Liver (tissue), 9 donors: ENCODE data around the gene GRID1. TPM values are rescaled to one million over a fixed set of nuclear protein-coding genes. Genes with fewer than 3 reads are reported as not detected.

Experiments
- DNase-seq: peaks from one replicate; pipeline ENCODE4 v3.0.0-alpha.2; 2017; ENCODE audit warnings: low spot score
- H3K27ac ChIP-seq, 2 donors: one replicate each; pipeline ENCODE4 v1.7.0; 2013; ENCODE audit warnings: inconsistent platforms in 2 of 2, low read length in 2 of 2, control low read depth in 1 of 2, low read depth in 1 of 2, mild to moderate bottlenecking in 1 of 2
- H3K27me3 ChIP-seq, 4 donors: one replicate each; pipeline versions ENCODE4 v1.6.1 to v1.7.0; 2013; ENCODE audit warnings: low read length in 3 of 4, inconsistent platforms in 1 of 4, mild to moderate bottlenecking in 1 of 4, moderate library complexity in 1 of 4; ENCODE audit not compliant: control insufficient read depth in 4 of 4, insufficient read depth in 4 of 4
- H3K36me3 ChIP-seq, 4 donors: one replicate each; pipeline versions ENCODE4 v1.6.1 to v1.7.0; 2013; ENCODE audit warnings: low read length in 3 of 4, mild to moderate bottlenecking in 3 of 4, low read depth in 1 of 4, moderate library complexity in 1 of 4; ENCODE audit not compliant: control insufficient read depth in 4 of 4, insufficient read depth in 3 of 4
- H3K4me1 ChIP-seq, 4 donors: one replicate each; pipeline versions ENCODE4 v1.6.1 to v1.7.0; 2013; ENCODE audit warnings: low read length in 3 of 4, mild to moderate bottlenecking in 3 of 4, moderate library complexity in 1 of 4; ENCODE audit not compliant: control insufficient read depth in 4 of 4, insufficient read depth in 4 of 4
- H3K4me3 ChIP-seq, 3 donors: one replicate each; pipeline versions ENCODE4 v1.6.1 to v1.7.0; 2013; ENCODE audit warnings: low read length in 3 of 3, control low read depth in 1 of 3, low read depth in 1 of 3, mild to moderate bottlenecking in 1 of 3
- H3K9ac ChIP-seq, 2 donors: one replicate each; pipeline ENCODE4 v1.7.0; 2013; ENCODE audit warnings: low read length in 2 of 2, mild to moderate bottlenecking in 2 of 2, moderate library complexity in 2 of 2, control low read depth in 1 of 2, low read depth in 1 of 2
- H3K9me3 ChIP-seq, 4 donors: one replicate each; pipeline versions ENCODE4 v1.6.1 to v1.7.0; 2013; ENCODE audit warnings: low read length in 3 of 4; ENCODE audit not compliant: control insufficient read depth in 4 of 4
- ATF3 ChIP-seq: IDR thresholded peaks from 2 replicates; pipeline ENCODE4 v1.6.1; 2016; ENCODE audit warnings: antibody characterized with exemption
- CTCF ChIP-seq: fragments of 150-350 bp; IDR thresholded peaks from 2 replicates; pipeline ENCODE4 v1.5.1; 2017; ENCODE audit warnings: improper control_type of control experiment, low read depth, low read length; ENCODE audit not compliant: missing input control
- EGR1 ChIP-seq, 2 donors: IDR thresholded peaks; 2 replicates each; pipeline ENCODE4 v1.6.1; 2016 to 2018; ENCODE audit warnings: antibody characterized with exemption in 2 of 2, low read depth in 2 of 2
- FOXA1 ChIP-seq: IDR thresholded peaks from 2 replicates; pipeline ENCODE4 v1.6.1; 2016; ENCODE audit warnings: antibody characterized with exemption
- FOXA2 ChIP-seq: IDR thresholded peaks from 2 replicates; pipeline ENCODE4 v1.6.1; 2016; ENCODE audit warnings: antibody characterized with exemption
- HNF4G ChIP-seq: IDR thresholded peaks from 2 replicates; pipeline ENCODE4 v1.6.1; 2016; ENCODE audit warnings: antibody characterized with exemption
- JUND ChIP-seq, 2 donors: IDR thresholded peaks; 2 replicates each; pipeline ENCODE4 v1.6.1; 2016; ENCODE audit warnings: antibody characterized with exemption in 2 of 2
- MAX ChIP-seq: IDR thresholded peaks from 2 replicates; pipeline ENCODE4 v1.6.1; 2016; ENCODE audit warnings: antibody characterized with exemption
- NR2F2 ChIP-seq: IDR thresholded peaks from 2 replicates; pipeline ENCODE4 v1.6.1; 2016; ENCODE audit warnings: antibody characterized with exemption
- RAD21 ChIP-seq, 2 donors: IDR thresholded peaks; 2 replicates each; pipeline ENCODE4 v1.6.1; 2016; ENCODE audit warnings: antibody characterized with exemption in 2 of 2, mild to moderate bottlenecking in 2 of 2
- REST ChIP-seq: IDR thresholded peaks from 2 replicates; pipeline ENCODE4 v1.6.1; 2016; ENCODE audit warnings: antibody characterized with exemption, mild to moderate bottlenecking
- RXRA ChIP-seq, 2 donors: IDR thresholded peaks; 2 replicates each; pipeline ENCODE4 v1.6.1; 2017 to 2018; ENCODE audit warnings: antibody characterized with exemption in 2 of 2, mild to moderate bottlenecking in 1 of 2
- SP1 ChIP-seq: IDR thresholded peaks from 2 replicates; pipeline ENCODE4 v1.6.1; 2018; ENCODE audit warnings: antibody characterized with exemption, mild to moderate bottlenecking
- TAF1 ChIP-seq: conservative IDR thresholded peaks from 2 replicates; pipeline ENCODE4 v1.6.1; 2016; ENCODE audit warnings: antibody characterized with exemption, mild to moderate bottlenecking
- YY1 ChIP-seq: IDR thresholded peaks from 2 replicates; pipeline ENCODE4 v1.6.1; 2016; ENCODE audit warnings: antibody characterized with exemption, mild to moderate bottlenecking
- ZBTB33 ChIP-seq: IDR thresholded peaks from 2 replicates; pipeline ENCODE4 v1.6.1; 2016; ENCODE audit warnings: antibody characterized with exemption
- WGBS: extraction: QIAGEN DNeasy Blood & Tissue Kit; methylation state at CpG from one replicate; pipeline ENCODE4 v1.1.7; 2013; 5-methylcytosine and 5-hydroxymethylcytosine counted together
- polyA plus RNA-seq, 2 donors: library from polyadenylated mRNA; stranded (reverse) in 1 of 2; unstranded in 1 of 2; fragments of 200-250 nt in 1 of 2; fragments of >200 nt in 1 of 2; fragmentation: Nextera tagmentation in 1 of 2; extraction: Ambion mirVana in 1 of 2; gene quantifications; one replicate each; pipeline versions ENCODE4 v1.2.1 to v1.2.3, GENCODE V29; 2013 to 2015
- total RNA-seq, 2 donors: library from RNA; depleted of rRNA; stranded (reverse); fragments of >200 nt; gene quantifications; one replicate each; pipeline ENCODE4 v1.2.3, GENCODE V29; 2014
- donor health status: healthy.
- donor health status: healthy.
- donor health status: healthy.
- donor health status: healthy.
- donor health status: healthy.

GRID1 gene
- total and polyA plus RNA-seq, 4 donors = 0.09 to 0.17 (median 0.14) TPM; not detected in 1

- DNase-seq = no peak
- Histone ChIP-seq H3K9ac (no peak overlapping the region), H3K4me1 (no peaks in the 10 kb centered on the region), H3K4me3 (no peak overlapping the region), H3K27ac (no peak overlapping the region), H3K27me3 (no peaks in the 10 kb centered on the region), H3K9me3 (no peaks in the 10 kb centered on the region), H3K36me3 (no peaks in the 10 kb centered on the region)
- no peak for TF ChIP-seq HNF4G
- no peak for TF ChIP-seq ZBTB33
- TF ChIP-seq YY1 = no peak
- no peak for TF ChIP-seq TAF1
- no peak for TF ChIP-seq MAX
- no peak for TF ChIP-seq SP1
- no peak for TF ChIP-seq FOXA1
- no peak for TF ChIP-seq CTCF
- no peak for TF ChIP-seq ATF3
- no peak for TF ChIP-seq EGR1 (IDR thresholded peaks at IDR 0.05; ENCODE audit: low read depth in 2 of 2)
- no peak for TF ChIP-seq RAD21 (IDR thresholded peaks at IDR 0.05)
- TF ChIP-seq FOXA2 = no peak
- TF ChIP-seq JUND (IDR thresholded peaks at IDR 0.05) = no peak
- no peak for TF ChIP-seq NR2F2
Observed at GRCh38 chr10:85623758-85624157, 742.8 kb downstream of the GRID1 start.

- TF ChIP-seq RXRA (IDR thresholded peaks at IDR 0.05) (no peak), ZBTB33 (no peak), MAX (no peak), YY1 (no peak), REST (no peak), SP1 (no peak), FOXA1 (no peak)
Observed at GRCh38 chr10:85623342-85623741, 743.3 kb downstream of the GRID1 start.

More at GRCh38 chr10:85623342-85623741, 743.3 kb downstream of the GRID1 start:
- no peak for DNase-seq
- H3K9me3 ChIP-seq = no peaks in the 10 kb centered on the region
- H3K27ac ChIP-seq = no peak overlapping the region
- H3K4me1 ChIP-seq = no peaks in the 10 kb centered on the region
- no peak overlapping the region for H3K4me3 ChIP-seq
- no peaks in the 10 kb centered on the region for H3K36me3 ChIP-seq
- 64% methylated on average over 2 of the region's 2 CpGs for WGBS
- H3K27me3 ChIP-seq = no peaks in the 10 kb centered on the region
- H3K9ac ChIP-seq = no peak overlapping the region
